K562 (cell line): ENCODE measurements around the gene NIPBL. TPM values are rescaled to one million over a fixed set of nuclear protein-coding genes. Genes with fewer than 3 reads are reported as not detected.
A peak's percentile ranks its signal among the peaks of the same experiment; 100 is the strongest.

Experiments used
- polyA plus RNA-seq, 8 experiments: library from polyadenylated mRNA; depleted of rRNA in 4 of 8; stranded (reverse) in 5 of 8; unstranded in 3 of 8; fragments of >200 nt; fragmentation: Nextera tagmentation in 2 of 8; fragmentation: Illumina TruSeq in 1 of 8; extraction: Ambion mirVana in 2 of 8; extraction: Trizol in 1 of 8; gene quantifications; 2 replicates each; pipeline versions ENCODE4 v1.2.1 to v1.2.3, GENCODE V29; 2011 to 2014; ENCODE audit warnings: inconsistent platforms in 1 of 8, missing spikeins in 1 of 8
- total RNA-seq, 7 experiments: library from RNA; depleted of rRNA in 6 of 7; stranded (reverse); fragments of >200 nt in 6 of 7; fragmentation: Illumina TruSeq in 2 of 7; extraction: Trizol in 2 of 7; gene quantifications; 2 replicates each; pipeline versions ENCODE4 v1.2.1 to v1.2.3, GENCODE V29; 2011 to 2021; ENCODE audit warnings: low replicate concordance in 1 of 7
- TF ChIP-seq, protein P1 (sequence below), 2 experiments: fragments of 450-650 bp; formaldehyde crosslinking in 1 of 2; IDR thresholded peaks; 2 replicates each; pipeline versions ENCODE4 v1.4.0 to v1.6.1; 2014 to 2020; ENCODE audit warnings: mild to moderate bottlenecking in 2 of 2, borderline replicate concordance in 1 of 2, low read depth in 1 of 2

Gene NIPBL
- total and polyA plus RNA-seq, 9 of the 15 experiments (the other 6 are each of a cell fraction or from before 2014, with no cell fraction given), result 12.9 to 56.7 (median 38.9) TPM

DNA sequence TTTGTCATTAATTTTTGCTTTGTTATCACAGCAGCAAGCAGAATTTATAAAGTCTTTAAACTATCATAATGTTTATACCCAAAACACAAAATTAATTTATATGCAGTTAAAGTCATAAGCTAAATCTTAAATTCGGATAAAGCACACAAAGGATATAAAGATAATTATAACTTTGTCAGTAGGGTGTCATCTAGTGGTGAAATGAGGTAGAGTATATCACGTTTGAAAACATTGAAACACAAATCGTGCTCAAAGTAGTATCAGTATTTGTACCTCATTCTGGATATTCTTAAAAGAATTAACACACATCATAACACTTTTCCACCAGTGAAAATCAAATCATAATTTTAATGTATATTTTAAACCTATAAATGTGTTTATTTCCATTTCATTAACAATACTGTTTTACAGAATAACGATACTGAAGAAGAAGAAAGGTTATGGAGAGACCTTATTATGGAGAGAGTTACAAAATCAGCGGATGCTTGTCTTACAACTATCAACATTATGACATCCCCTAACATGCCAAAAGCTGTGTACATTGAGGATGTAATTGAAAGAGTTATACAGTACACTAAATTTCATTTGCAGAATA lies 129.5 kb downstream of the NIPBL start (continued):
- TF ChIP-seq, protein P1, sequence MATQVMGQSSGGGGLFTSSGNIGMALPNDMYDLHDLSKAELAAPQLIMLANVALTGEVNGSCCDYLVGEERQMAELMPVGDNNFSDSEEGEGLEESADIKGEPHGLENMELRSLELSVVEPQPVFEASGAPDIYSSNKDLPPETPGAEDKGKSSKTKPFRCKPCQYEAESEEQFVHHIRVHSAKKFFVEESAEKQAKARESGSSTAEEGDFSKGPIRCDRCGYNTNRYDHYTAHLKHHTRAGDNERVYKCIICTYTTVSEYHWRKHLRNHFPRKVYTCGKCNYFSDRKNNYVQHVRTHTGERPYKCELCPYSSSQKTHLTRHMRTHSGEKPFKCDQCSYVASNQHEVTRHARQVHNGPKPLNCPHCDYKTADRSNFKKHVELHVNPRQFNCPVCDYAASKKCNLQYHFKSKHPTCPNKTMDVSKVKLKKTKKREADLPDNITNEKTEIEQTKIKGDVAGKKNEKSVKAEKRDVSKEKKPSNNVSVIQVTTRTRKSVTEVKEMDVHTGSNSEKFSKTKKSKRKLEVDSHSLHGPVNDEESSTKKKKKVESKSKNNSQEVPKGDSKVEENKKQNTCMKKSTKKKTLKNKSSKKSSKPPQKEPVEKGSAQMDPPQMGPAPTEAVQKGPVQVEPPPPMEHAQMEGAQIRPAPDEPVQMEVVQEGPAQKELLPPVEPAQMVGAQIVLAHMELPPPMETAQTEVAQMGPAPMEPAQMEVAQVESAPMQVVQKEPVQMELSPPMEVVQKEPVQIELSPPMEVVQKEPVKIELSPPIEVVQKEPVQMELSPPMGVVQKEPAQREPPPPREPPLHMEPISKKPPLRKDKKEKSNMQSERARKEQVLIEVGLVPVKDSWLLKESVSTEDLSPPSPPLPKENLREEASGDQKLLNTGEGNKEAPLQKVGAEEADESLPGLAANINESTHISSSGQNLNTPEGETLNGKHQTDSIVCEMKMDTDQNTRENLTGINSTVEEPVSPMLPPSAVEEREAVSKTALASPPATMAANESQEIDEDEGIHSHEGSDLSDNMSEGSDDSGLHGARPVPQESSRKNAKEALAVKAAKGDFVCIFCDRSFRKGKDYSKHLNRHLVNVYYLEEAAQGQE (IDR thresholded peaks at IDR 0.05; ENCODE audit: borderline replicate concordance), result peak; percentile 28; the same call in 1 of the 2 replicates
- TF ChIP-seq, protein P1 (CRISPR knock-in tag; IDR thresholded peaks at IDR 0.05; ENCODE audit: low read depth), result no peak
- TF ChIP-seq, all 486 proteins: peak for 6
